ENCODE data around the gene NTN4.

NTN4 gene

GRCh38 chr12:95810411-95810810 is 19.8 kb upstream of the NTN4 start:
- CTCF ChIA-PET: interaction anchor here (0.7 to 4.9 kb wide), 12 partner anchors 9 to 237 kb away, joined by 3 to 55 read pairs (median 3); no protein-coding TSS in a partner anchor
- no peak overlapping the region for H3K4me3 ChIP-seq (ENCODE audit: low read depth, low read length)
- TF ChIP-seq CTCF (IDR thresholded peaks at IDR 0.05; ENCODE audit: insufficient read depth, low read length, missing control alignments): no peak
- no peak for DNase-seq (ENCODE audit: low read depth, low spot score)
- POLR2A ChIA-PET: no interaction called here

GRCh38 chr12:95809000-95809680 is 18.6 kb upstream of the NTN4 start:
- ChIA-PET POLR2A (interaction anchor here (0.6 kb wide), 1 partner anchor 216 kb away, joined by 3 read pairs; no protein-coding TSS in a partner anchor), CTCF (interaction anchor here (0.9 to 4.9 kb wide), 3 partner anchors 15 to 233 kb away, joined by 3 to 55 read pairs (median 29); no protein-coding TSS in a partner anchor)
- DNase-seq (ENCODE audit: low read depth, low spot score): no peak
- no peak for TF ChIP-seq CTCF (IDR thresholded peaks at IDR 0.05; ENCODE audit: insufficient read depth, low read length, missing control alignments)
- no peak overlapping the region for H3K4me3 ChIP-seq (ENCODE audit: low read depth, low read length)

- POLR2A ChIA-PET: no interaction called here
Observed at GRCh38 chr12:95808146-95808545, 17.6 kb upstream of the NTN4 start.

GRCh38 chr12:95805864-95806671 is 15.5 kb upstream of the NTN4 start:
- DNase-seq (ENCODE audit: low read depth, low spot score): peak; percentile 99
- POLR2A ChIA-PET: interaction anchor here (0.6 to 1.4 kb wide), 8 partner anchors 16 to 659 kb away, joined by 3 to 5 read pairs (median 4); partner anchors contain the start of gene METAP2
- CTCF ChIA-PET: interaction anchor here (0.8 to 2.1 kb wide), 7 partner anchors 8 to 231 kb away, joined by 3 to 11 read pairs (median 4); no protein-coding TSS in a partner anchor
- H3K4me3 ChIP-seq (ENCODE audit: low read depth, low read length): no peak overlapping the region
- TF ChIP-seq CTCF (IDR thresholded peaks at IDR 0.05; ENCODE audit: insufficient read depth, low read length, missing control alignments): no peak

More at GRCh38 chr12:95808146-95808545, 17.6 kb upstream of the NTN4 start:
- no peak for TF ChIP-seq CTCF (IDR thresholded peaks at IDR 0.05; ENCODE audit: insufficient read depth, low read length, missing control alignments)
- CTCF ChIA-PET: no interaction called here
- H3K4me3 ChIP-seq (ENCODE audit: low read depth, low read length): no peak overlapping the region
- DNase-seq (ENCODE audit: low read depth, low spot score): no peak

GRCh38 chr12:95804291-95804690 is 13.7 kb upstream of the NTN4 start:
- ChIA-PET CTCF (interaction anchor here (0.8 kb wide), 1 partner anchor 229 kb away, joined by 3 read pairs; no protein-coding TSS in a partner anchor), POLR2A (no interaction called here)
- H3K4me3 ChIP-seq (ENCODE audit: low read depth, low read length): no peak overlapping the region
- DNase-seq (ENCODE audit: low read depth, low spot score): no peak
- TF ChIP-seq CTCF (IDR thresholded peaks at IDR 0.05; ENCODE audit: insufficient read depth, low read length, missing control alignments): no peak

- no peak for TF ChIP-seq CTCF (IDR thresholded peaks at IDR 0.05; ENCODE audit: insufficient read depth, low read length, missing control alignments)
- no peak for DNase-seq (ENCODE audit: low read depth, low spot score)
- POLR2A ChIA-PET: no interaction called here
- CTCF ChIA-PET: no interaction called here
- H3K4me3 ChIP-seq (ENCODE audit: low read depth, low read length): no peak overlapping the region
Observed at GRCh38 chr12:95803817-95804216, 13.3 kb upstream of the NTN4 start.
